ENCODE data around the gene SHISA7.

The SHISA7 gene

GRCh38 chr19:55443045-55443823 is at the start of gene SHISA7:
TSS of gene SHISA7 (minus strand) at chr19:55443300. CDS start at chr19:55442863, 437 bp downstream.
- DNase-seq (ENCODE audit: low spot score), result no peak

GRCh38 chr19:55492362-55492944 is 49.4 kb upstream of the SHISA7 start:
- no peak for DNase-seq (ENCODE audit: low spot score)

GRCh38 chr19:55491546-55492360 is 48.7 kb upstream of the SHISA7 start:
- DNase-seq (ENCODE audit: low spot score), result peak; percentile 22

- no peak for DNase-seq (ENCODE audit: low spot score)
Measured at GRCh38 chr19:55490478-55491432, 47.7 kb upstream of the SHISA7 start.

- no peak for DNase-seq (ENCODE audit: low spot score)
Measured at GRCh38 chr19:55489711-55490477, 46.8 kb upstream of the SHISA7 start.

GRCh38 chr19:55488986-55489710 is 46.0 kb upstream of the SHISA7 start:
- DNase-seq (ENCODE audit: low spot score), result peak; percentile 77

GRCh38 chr19:55487924-55488687 is 45.0 kb upstream of the SHISA7 start, which contains the start of gene SSC5D:
TSS of gene SSC5D (plus strand) at chr19:55488436. CDS start at chr19:55488590, 154 bp downstream.
- DNase-seq (ENCODE audit: low spot score), result peak; percentile 85

GRCh38 chr19:55486971-55487923 is 44.1 kb upstream of the SHISA7 start:
- peak; percentile 92 for DNase-seq (ENCODE audit: low spot score)

GRCh38 chr19:55486043-55486970 is 43.2 kb upstream of the SHISA7 start:
- peak; percentile 48 for DNase-seq (ENCODE audit: low spot score)

GRCh38 chr19:55485439-55486011 is 42.4 kb upstream of the SHISA7 start:
- DNase-seq (ENCODE audit: low spot score), result no peak

- peak; percentile 87 for DNase-seq (ENCODE audit: low spot score)
Measured at GRCh38 chr19:55484593-55485438, 41.7 kb upstream of the SHISA7 start, which contains the start of gene NAT14. TSS of gene NAT14 (plus strand) at chr19:55485188. CDS start at chr19:55485709, 521 bp downstream.

GRCh38 chr19:55483706-55484592 is 40.8 kb upstream of the SHISA7 start:
- DNase-seq (ENCODE audit: low spot score), result no peak

- DNase-seq (ENCODE audit: low spot score), result no peak
Measured at GRCh38 chr19:55482967-55483705, 40.0 kb upstream of the SHISA7 start.
